ENCODE data around the gene EEPD1. TPM values are rescaled to one million over a fixed set of nuclear protein-coding genes. Genes with fewer than 3 reads are reported as not detected.

Gene EEPD1
- polyA plus RNA-seq, 2 of the 4 experiments (the other 2 are of a cell fraction): 16.0 to 24.3 TPM

DNA sequence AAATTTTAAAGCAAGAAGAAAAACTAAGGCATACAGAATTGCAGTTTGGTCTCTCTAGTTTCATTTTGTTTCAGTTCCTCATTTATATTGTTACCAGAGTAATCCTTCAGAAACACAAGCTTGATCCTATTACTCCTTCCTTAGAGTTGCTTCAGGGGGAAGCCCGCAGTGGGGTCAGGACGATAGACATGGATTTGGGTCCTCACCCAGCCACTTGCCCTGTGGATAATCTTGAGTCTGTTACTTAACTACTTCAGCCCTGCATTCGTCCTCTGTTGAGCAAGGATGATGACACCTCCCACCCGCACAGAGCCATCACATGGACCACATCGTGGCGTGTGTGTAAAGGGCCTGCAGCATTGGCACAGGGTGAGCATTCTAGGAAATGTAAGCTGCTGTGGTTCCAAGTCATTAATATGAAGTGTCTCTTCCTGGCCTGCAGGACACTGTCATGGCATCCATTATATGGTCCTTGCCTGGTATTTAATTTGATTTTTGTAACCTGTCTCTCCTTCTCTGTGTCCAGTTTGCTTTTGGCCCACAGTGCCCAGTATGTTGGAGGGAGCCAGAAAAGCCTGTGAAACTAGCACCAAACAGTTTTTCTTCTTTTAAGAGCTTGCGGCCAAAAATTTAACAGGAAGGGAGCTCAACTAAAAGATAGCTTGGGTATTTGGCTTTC, 111.2 kb downstream of the EEPD1 start:
- ChIA-PET POLR2A (no interaction called here), CTCF (interaction anchor here (1.0 to 2.2 kb wide), 6 partner anchors 9 to 26 kb away, joined by 3 to 8 read pairs (median 4); no protein-coding TSS in a partner anchor)
- H3K4me2 ChIP-seq: no peak overlapping the region
- no peak for ATAC-seq
- H3K9me3 ChIP-seq: no peaks in the 10 kb centered on the region
- peaks cover 72% of the 10 kb centered on the region for H3K4me1 ChIP-seq
- WGBS (ENCODE audit: missing lambda C conversion rate): 91% methylated on average over 7 of the region's 7 CpGs
- no peak for FAIRE-seq
- no peak for TF ChIP-seq CTCF (IDR thresholded peaks at IDR 0.05)
- no peak for TF ChIP-seq NPAS2 (CRISPR knock-in tag; IDR thresholded peaks at IDR 0.05; ENCODE audit: borderline replicate concordance)
- no peak for TF ChIP-seq FOSL2 (IDR thresholded peaks at IDR 0.05)
- no peak for TF ChIP-seq FOSL2 (CRISPR knock-in tag; IDR thresholded peaks at IDR 0.05)
- no peak for TF ChIP-seq MAFK (IDR thresholded peaks at IDR 0.05; ENCODE audit: partially characterized antibody)
- no peak for TF ChIP-seq CHD4 (IDR thresholded peaks at IDR 0.05; ENCODE audit: borderline replicate concordance)
- no peak for TF ChIP-seq RAD21 (conservative IDR thresholded peaks at IDR 0.05 in 1 of 2, IDR thresholded peaks at IDR 0.05 in 1 of 2)
- no peak for TF ChIP-seq FOSB (CRISPR knock-in tag; IDR thresholded peaks at IDR 0.05)
- no peak for TF ChIP-seq NR3C1 (IDR thresholded peaks at IDR 0.05)
- TF ChIP-seq SREBF2 (IDR thresholded peaks at IDR 0.05): no peak
- TF ChIP-seq CEBPB (IDR thresholded peaks at IDR 0.05): no peak
- TF ChIP-seq ZFP36 (IDR thresholded peaks at IDR 0.05; ENCODE audit: borderline replicate concordance, partially characterized antibody): no peak
- TF ChIP-seq HES2 (IDR thresholded peaks at IDR 0.05): no peak
- no peak for TF ChIP-seq KDM1A (IDR thresholded peaks at IDR 0.05; ENCODE audit: low read depth)
- no peak for TF ChIP-seq ZSCAN20 (CRISPR knock-in tag; IDR thresholded peaks at IDR 0.05)
- TF ChIP-seq ZNF302 (CRISPR knock-in tag; IDR thresholded peaks at IDR 0.05): no peak
- TF ChIP-seq, protein P1, sequence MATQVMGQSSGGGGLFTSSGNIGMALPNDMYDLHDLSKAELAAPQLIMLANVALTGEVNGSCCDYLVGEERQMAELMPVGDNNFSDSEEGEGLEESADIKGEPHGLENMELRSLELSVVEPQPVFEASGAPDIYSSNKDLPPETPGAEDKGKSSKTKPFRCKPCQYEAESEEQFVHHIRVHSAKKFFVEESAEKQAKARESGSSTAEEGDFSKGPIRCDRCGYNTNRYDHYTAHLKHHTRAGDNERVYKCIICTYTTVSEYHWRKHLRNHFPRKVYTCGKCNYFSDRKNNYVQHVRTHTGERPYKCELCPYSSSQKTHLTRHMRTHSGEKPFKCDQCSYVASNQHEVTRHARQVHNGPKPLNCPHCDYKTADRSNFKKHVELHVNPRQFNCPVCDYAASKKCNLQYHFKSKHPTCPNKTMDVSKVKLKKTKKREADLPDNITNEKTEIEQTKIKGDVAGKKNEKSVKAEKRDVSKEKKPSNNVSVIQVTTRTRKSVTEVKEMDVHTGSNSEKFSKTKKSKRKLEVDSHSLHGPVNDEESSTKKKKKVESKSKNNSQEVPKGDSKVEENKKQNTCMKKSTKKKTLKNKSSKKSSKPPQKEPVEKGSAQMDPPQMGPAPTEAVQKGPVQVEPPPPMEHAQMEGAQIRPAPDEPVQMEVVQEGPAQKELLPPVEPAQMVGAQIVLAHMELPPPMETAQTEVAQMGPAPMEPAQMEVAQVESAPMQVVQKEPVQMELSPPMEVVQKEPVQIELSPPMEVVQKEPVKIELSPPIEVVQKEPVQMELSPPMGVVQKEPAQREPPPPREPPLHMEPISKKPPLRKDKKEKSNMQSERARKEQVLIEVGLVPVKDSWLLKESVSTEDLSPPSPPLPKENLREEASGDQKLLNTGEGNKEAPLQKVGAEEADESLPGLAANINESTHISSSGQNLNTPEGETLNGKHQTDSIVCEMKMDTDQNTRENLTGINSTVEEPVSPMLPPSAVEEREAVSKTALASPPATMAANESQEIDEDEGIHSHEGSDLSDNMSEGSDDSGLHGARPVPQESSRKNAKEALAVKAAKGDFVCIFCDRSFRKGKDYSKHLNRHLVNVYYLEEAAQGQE (IDR thresholded peaks at IDR 0.05): no peak
- H3K4me3 ChIP-seq: no peak overlapping the region
- no peak for DNase-seq (ENCODE audit: low read depth in 1 of 2, low spot score in 1 of 2)
- 0 out of 6 replicates have a peak overlapping the region, but pooled peaks of 1 of the 2 experiments have one; percentile 18 for H3K27ac ChIP-seq

DNA sequence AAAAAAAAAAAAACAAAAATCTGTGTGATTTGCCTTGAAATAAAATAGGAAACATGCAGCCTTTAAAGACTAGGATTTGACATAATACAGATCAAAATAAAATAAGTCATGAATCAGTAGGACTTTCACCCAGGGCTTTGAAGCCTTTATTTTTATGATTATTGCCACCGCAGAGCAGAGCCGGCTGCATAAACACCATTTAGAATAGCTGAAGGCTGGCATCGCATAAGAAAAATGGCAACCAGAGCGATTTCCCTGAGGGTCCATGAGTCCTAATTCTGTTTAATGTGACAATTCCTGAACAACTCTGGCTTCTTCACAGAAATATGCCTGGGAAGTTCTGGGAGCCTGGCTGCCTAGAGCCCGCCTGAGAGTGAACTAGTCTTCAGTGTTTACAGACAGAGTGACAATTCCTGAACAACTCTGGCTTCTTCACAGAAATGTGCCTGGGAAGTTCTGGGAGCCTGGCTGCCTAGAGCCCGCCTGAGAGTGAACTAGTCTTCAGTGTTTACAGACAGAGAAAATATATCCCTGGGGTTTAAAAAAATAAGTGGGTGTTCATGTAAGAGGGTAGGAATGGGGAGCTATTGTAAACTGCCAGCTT, 112.0 kb downstream of the EEPD1 start:
- TF ChIP-seq PHF8 (IDR thresholded peaks at IDR 0.05; ENCODE audit: borderline replicate concordance, low read depth): no peak
- TF ChIP-seq GATA3 (IDR thresholded peaks at IDR 0.05; ENCODE audit: borderline replicate concordance): no peak
- no peak for TF ChIP-seq ATOH8 (CRISPR knock-in tag; IDR thresholded peaks at IDR 0.05; ENCODE audit: low read depth)
- TF ChIP-seq TP53 (CRISPR knock-in tag; IDR thresholded peaks at IDR 0.05): no peak
- TF ChIP-seq CTCF (IDR thresholded peaks at IDR 0.05): no peak
- no peak for TF ChIP-seq EP300 (IDR thresholded peaks at IDR 0.05)
- no peak for TF ChIP-seq MAZ (IDR thresholded peaks at IDR 0.05; ENCODE audit: borderline replicate concordance, low read depth, low read length)
- TF ChIP-seq CBX8 (IDR thresholded peaks at IDR 0.05): no peak
- TF ChIP-seq POLR2AphosphoS2 (conservative IDR thresholded peaks at IDR 0.05; ENCODE audit: low read length): no peak
- no peak for TF ChIP-seq POLR2A (IDR thresholded peaks at IDR 0.05; ENCODE audit: low read length)
- ChIA-PET POLR2A (interaction anchor here (1.1 kb wide), 1 partner anchor 16 kb away, joined by 3 read pairs; no protein-coding TSS in a partner anchor), CTCF (interaction anchor here (0.7 to 2.2 kb wide), 8 partner anchors 8 to 280 kb away, joined by 3 to 8 read pairs (median 4); no protein-coding TSS in a partner anchor)
- 0 out of 6 replicates have a peak, but pooled peaks of 1 of the 2 experiments have one; percentile 10 for ATAC-seq
- no peak for DNase-seq (ENCODE audit: low read depth in 1 of 2, low spot score in 1 of 2)
- no peak for FAIRE-seq
- 91% methylated on average over 6 of the region's 6 CpGs for WGBS (ENCODE audit: missing lambda C conversion rate)
- Histone ChIP-seq H3K4me1 (peaks cover 72% of the 10 kb centered on the region), H3K4me3 (no peak overlapping the region), H3K9me3 (no peaks in the 10 kb centered on the region), H3K4me2 (peak overlapping the region; percentile 57; the same call in 2 of the 3 replicates), H3K27ac (peak overlapping the region in 1 of 2 experiments; percentile 63; a peak in 3 of 6 replicates)
